Measurements from ENCODE around the gene CSRNP2. TPM values are rescaled to one million over a fixed set of nuclear protein-coding genes. Genes with fewer than 3 reads are reported as not detected.

Gene CSRNP2
- total RNA-seq, 4 donors from 2014 or later, result 21.5 to 39.7 (median 28.9) TPM

DNA sequence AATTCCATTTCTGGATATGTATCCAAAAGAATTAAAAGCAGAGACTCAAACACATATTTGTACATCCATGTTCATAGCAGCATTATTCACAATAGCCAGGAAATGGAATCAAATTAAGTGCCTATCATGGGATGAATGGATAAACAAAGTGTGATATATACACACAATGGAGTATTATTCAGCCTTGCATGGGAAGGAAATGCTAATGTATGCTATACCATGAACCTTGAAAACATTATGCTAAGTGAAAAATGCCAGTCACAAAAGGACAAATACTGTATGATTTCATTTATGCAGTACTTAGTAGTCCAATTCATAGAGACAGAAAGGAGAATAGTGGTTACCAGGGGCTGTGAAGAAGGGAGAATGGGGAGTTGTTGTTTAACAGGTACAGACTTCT, 32.1 kb upstream of the CSRNP2 start:
- no peaks in the 10 kb centered on the region for H3K9me3 ChIP-seq
- H3K27me3 ChIP-seq, result no peaks in the 10 kb centered on the region
- no peak overlapping the region for H3K4me3 ChIP-seq
- H3K27ac ChIP-seq, result no peak overlapping the region
- intact Hi-C loops (cut with DNase I; ENCODE audit: low total_unique reads), result no loop called here
- no peaks in the 10 kb centered on the region for H3K4me1 ChIP-seq
- H3K36me3 ChIP-seq, result no peaks in the 10 kb centered on the region
- TF ChIP-seq, protein P1, sequence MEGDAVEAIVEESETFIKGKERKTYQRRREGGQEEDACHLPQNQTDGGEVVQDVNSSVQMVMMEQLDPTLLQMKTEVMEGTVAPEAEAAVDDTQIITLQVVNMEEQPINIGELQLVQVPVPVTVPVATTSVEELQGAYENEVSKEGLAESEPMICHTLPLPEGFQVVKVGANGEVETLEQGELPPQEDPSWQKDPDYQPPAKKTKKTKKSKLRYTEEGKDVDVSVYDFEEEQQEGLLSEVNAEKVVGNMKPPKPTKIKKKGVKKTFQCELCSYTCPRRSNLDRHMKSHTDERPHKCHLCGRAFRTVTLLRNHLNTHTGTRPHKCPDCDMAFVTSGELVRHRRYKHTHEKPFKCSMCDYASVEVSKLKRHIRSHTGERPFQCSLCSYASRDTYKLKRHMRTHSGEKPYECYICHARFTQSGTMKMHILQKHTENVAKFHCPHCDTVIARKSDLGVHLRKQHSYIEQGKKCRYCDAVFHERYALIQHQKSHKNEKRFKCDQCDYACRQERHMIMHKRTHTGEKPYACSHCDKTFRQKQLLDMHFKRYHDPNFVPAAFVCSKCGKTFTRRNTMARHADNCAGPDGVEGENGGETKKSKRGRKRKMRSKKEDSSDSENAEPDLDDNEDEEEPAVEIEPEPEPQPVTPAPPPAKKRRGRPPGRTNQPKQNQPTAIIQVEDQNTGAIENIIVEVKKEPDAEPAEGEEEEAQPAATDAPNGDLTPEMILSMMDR (IDR thresholded peaks at IDR 0.05), result no peak
- TF ChIP-seq POLR2A (IDR thresholded peaks at IDR 0.05), result no peak
- no peak for DNase-seq

DNA sequence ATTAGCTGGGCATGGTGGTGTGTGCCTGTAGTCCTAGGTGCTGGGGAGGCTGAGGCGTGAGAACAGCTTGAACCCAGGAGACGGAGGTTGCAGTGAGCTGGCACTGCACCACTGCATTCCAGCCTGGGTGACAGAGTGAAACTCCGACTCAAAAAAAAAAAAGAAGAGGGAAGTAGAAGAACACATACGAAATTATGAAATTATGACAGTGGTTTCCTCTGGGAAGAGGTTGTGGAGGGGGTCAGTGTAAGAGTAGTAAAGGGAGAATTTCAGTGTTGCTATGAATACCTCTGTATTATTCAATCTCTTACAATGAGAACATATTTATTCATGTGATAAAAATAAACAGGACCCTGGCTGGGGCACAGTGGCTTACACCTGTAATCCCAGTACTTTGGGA, 24.7 kb upstream of the CSRNP2 start:
- Histone ChIP-seq H3K9me3 (no peaks in the 10 kb centered on the region), H3K4me1 (no peaks in the 10 kb centered on the region), H3K27me3 (no peaks in the 10 kb centered on the region), H3K27ac (no peak overlapping the region), H3K36me3 (no peaks in the 10 kb centered on the region), H3K4me3 (no peak overlapping the region)
- intact Hi-C loops (cut with DNase I; ENCODE audit: low total_unique reads), result no loop called here
- no peak for DNase-seq
- TF ChIP-seq, protein P1 (IDR thresholded peaks at IDR 0.05), result no peak

DNA sequence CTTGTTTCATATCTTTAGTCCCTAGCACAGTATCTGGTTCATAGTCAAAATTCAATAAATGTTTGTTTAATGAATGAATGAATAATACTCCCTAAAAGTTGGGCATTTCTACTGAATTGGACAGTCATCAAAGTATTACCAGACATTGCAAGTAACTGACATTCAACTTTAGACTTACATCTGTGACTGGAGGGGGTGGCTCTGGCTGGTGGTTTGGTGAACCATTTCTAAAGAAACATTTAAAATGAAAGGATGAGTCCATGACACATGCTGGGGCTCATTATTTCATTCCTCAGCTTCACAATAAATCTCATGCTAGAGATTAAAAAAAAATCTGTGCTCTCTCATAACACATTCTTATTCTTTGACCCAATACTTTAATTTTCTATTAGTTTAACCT, 20.6 kb upstream of the CSRNP2 start:
- Histone ChIP-seq H3K36me3 (no peaks in the 10 kb centered on the region), H3K4me3 (no peak overlapping the region)

DNA sequence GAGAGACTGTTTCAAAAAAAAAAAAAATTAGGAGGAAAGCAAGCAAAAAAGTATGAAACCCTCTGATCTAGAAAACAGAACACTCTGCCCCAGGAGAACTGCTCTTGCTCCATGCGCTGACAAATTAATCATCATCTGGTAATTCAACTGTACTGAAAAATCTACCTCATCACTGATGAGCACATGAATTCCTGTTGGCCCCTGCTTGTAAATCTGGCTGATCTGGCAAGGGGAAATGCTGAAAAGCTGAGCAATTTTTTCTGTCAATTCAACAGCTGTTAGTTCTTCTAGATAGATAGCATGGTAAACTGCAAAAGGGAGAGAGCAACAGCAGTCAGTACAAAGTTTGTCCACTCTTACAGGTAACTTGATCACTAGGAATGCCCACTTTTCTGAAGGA, 15.2 kb upstream of the CSRNP2 start:
- Histone ChIP-seq H3K4me3 (no peak overlapping the region), H3K36me3 (no peaks in the 10 kb centered on the region), H3K27ac (no peak overlapping the region), H3K27me3 (no peaks in the 10 kb centered on the region), H3K4me1 (no peaks in the 10 kb centered on the region), H3K9me3 (no peaks in the 10 kb centered on the region)
- no peak for DNase-seq
- intact Hi-C loops (cut with DNase I; ENCODE audit: low total_unique reads), result no loop called here
- TF ChIP-seq POLR2A (IDR thresholded peaks at IDR 0.05), result no peak
- TF ChIP-seq, protein P1 (IDR thresholded peaks at IDR 0.05), result no peak

More for the DNA sequence above, 20.6 kb upstream of the CSRNP2 start:
- Histone ChIP-seq H3K27ac (no peak overlapping the region), H3K27me3 (no peaks in the 10 kb centered on the region), H3K4me1 (no peaks in the 10 kb centered on the region), H3K9me3 (no peaks in the 10 kb centered on the region)
- no peak for DNase-seq
- TF ChIP-seq, protein P1 (IDR thresholded peaks at IDR 0.05), result no peak
- no peak for TF ChIP-seq POLR2A (IDR thresholded peaks at IDR 0.05)
- intact Hi-C loops (cut with DNase I; ENCODE audit: low total_unique reads), result no loop called here

DNA sequence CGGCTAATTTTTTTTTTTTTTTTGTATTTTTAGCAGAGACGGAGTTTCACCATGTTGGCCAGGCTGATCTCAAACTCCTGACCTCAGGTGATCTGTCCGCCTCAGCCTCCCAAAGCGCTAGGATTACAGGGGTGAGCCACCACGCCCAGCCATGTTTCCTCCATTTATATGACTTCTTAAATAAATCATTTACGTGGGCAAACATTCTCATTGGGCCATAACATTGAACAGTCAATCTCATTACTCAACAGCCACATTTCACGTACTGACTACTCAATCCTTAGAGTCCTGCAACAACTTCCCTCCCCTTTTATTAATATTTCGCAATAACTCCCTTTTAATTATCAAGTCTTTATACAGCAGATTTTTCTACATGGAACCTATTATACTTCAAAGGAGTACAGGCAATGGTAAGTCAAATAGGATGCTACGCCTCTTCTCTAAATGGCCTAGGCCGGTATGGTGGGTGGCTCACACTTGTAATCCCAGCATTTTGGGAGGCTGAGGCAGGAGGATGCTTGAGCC, 7.4 kb upstream of the CSRNP2 start:
- no peaks in the 10 kb centered on the region for H3K4me1 ChIP-seq
- no peaks in the 10 kb centered on the region for H3K36me3 ChIP-seq
- DNase-seq, result no peak
- H3K4me3 ChIP-seq, result no peak overlapping the region
- H3K27ac ChIP-seq, result no peak overlapping the region
- no peak for TF ChIP-seq POLR2A (IDR thresholded peaks at IDR 0.05)
- TF ChIP-seq, protein P1 (IDR thresholded peaks at IDR 0.05), result no peak
- no peaks in the 10 kb centered on the region for H3K9me3 ChIP-seq
- intact Hi-C loops (cut with DNase I; ENCODE audit: low total_unique reads), result no loop called here
- no peaks in the 10 kb centered on the region for H3K27me3 ChIP-seq

All from uterus (tissue), 4 donors.